ENCODE data around the gene MBD6.
"Not testable (repeated sequence)": the region's sequence is repeated elsewhere in the genome, so short reads cannot be mapped to it uniquely, and the experiment has no call there.

- not testable (repeated sequence) for TF ChIP-seq CTCF, POLR2AphosphoS5 (IDR thresholded peaks at IDR 0.05)
Measured at GRCh38 chr12:57506541-57506940, 16.1 kb upstream of the MBD6 start.
